SH-SY5Y (cell line): ENCODE results near the gene CRTAC1.

ENCODE experiments used
- GATA2 ChIP-seq: IDR thresholded peaks from 2 replicates; pipeline ENCODE4 v1.6.1; 2011; ENCODE audit warnings: mild to moderate bottlenecking, low read depth, low read length
- GATA3 ChIP-seq: IDR thresholded peaks from 2 replicates; pipeline ENCODE4 v1.6.1; 2011; ENCODE audit warnings: low read depth, mild to moderate bottlenecking, low read length, moderate library complexity

DNA sequence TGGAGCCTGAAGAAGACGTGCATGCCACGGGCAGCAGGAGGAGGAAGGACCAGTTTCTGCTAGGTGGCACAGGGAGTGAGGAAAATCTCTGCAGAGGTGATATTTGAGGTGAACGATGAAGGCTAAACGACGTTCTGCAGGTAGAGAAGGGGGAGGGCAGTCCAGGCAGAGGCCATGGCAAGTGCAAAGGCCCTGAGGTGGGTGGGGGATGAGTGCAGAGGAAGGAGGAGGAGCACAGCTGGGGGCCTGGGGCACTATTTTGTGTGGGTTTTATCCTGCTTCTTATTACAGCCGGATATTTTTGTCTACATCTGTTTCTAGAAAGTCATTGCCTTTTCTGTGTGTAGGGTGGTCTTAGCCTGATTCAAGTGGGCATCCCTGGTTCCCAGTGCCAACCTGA lies 123.2 kb downstream of the CRTAC1 start:
- TF ChIP-seq GATA2 (no peak), GATA3 (no peak)
